VCaP (cell line): Measurements from ENCODE around the gene BTBD2.

Experiments used
- H3K27ac ChIP-seq: fragments of 450-650 bp; 2 replicates; pipeline ENCODE4 v1.5.1; 2017
- CTCF ChIP-seq: fragments of 450-650 bp; conservative IDR thresholded peaks from 2 replicates; pipeline ENCODE4 v1.5.1; 2017; ENCODE audit warnings: mild to moderate bottlenecking, moderate library complexity

The BTBD2 gene

GRCh38 chr19:2015608-2015950 is at the start of gene BTBD2:
Gene BTBD2, minus strand, starts transcription at chr19:2015714. Its CDS starts 11 bp downstream, at chr19:2015703.
- TF ChIP-seq CTCF = no peak
- peak within 1 kb of the TSS; percentile 83 for H3K27ac ChIP-seq

- H3K27ac ChIP-seq = no peak overlapping the region
- TF ChIP-seq CTCF = no peak
Measured at GRCh38 chr19:2064788-2065524, 49.4 kb upstream of the BTBD2 start.

- TF ChIP-seq CTCF = no peak
- no peak overlapping the region for H3K27ac ChIP-seq
Measured at GRCh38 chr19:2064395-2064787, 48.9 kb upstream of the BTBD2 start.

- TF ChIP-seq CTCF = no peak
- H3K27ac ChIP-seq = no peak overlapping the region
Measured at GRCh38 chr19:2063824-2064223, 48.3 kb upstream of the BTBD2 start.

- peak overlapping the region; percentile 94; the same call in 1 of the 2 replicates for H3K27ac ChIP-seq
- TF ChIP-seq CTCF = no peak
Measured at GRCh38 chr19:2062770-2063169, 47.3 kb upstream of the BTBD2 start.

GRCh38 chr19:2062389-2062729 is 46.8 kb upstream of the BTBD2 start:
- H3K27ac ChIP-seq = peak overlapping the region; percentile 94
- TF ChIP-seq CTCF = no peak

GRCh38 chr19:2061495-2062388 is 46.2 kb upstream of the BTBD2 start:
- TF ChIP-seq CTCF = no peak
- peak overlapping the region; percentile 94 for H3K27ac ChIP-seq
